SJCRH30 (cell line): ENCODE data around the gene SLFN12. TPM values are rescaled to one million over a fixed set of nuclear protein-coding genes. Genes with fewer than 3 reads are reported as not detected.
"Not testable (repeated sequence)": the region's sequence is repeated elsewhere in the genome, so short reads cannot be mapped to it uniquely, and the experiment has no call there.

Experiments
- DNase-seq, 2 experiments: peaks; one replicate each; pipeline ENCODE4 v3.0.0-alpha.2; 2015 to 2020
- H3K27ac ChIP-seq: fragments of 250-450 bp; sonication (Bioruptor Pico); 2 replicates; pipeline ENCODE4 v1.5.1; 2020; ENCODE audit warnings: mild to moderate bottlenecking, moderate library complexity
- H3K27me3 ChIP-seq: fragments of 250-450 bp; sonication (Bioruptor Pico); 2 replicates; pipeline ENCODE4 v1.5.1; 2020; ENCODE audit warnings: mild to moderate bottlenecking, moderate library complexity
- H3K36me3 ChIP-seq: fragments of 250-450 bp; sonication (Bioruptor Pico); 2 replicates; pipeline ENCODE4 v1.5.1; 2020; ENCODE audit warnings: mild to moderate bottlenecking, moderate library complexity
- H3K4me1 ChIP-seq: fragments of 250-450 bp; sonication (Bioruptor Pico); 2 replicates; pipeline ENCODE4 v1.5.1; 2020; ENCODE audit warnings: mild to moderate bottlenecking, moderate library complexity
- H3K4me3 ChIP-seq: fragments of 250-450 bp; sonication (Bioruptor Pico); 2 replicates; pipeline ENCODE4 v1.5.1; 2020; ENCODE audit warnings: mild to moderate bottlenecking, moderate library complexity
- H3K9me3 ChIP-seq: fragments of 250-450 bp; sonication (Bioruptor Pico); replicated peaks from 2 replicates; pipeline ENCODE4 v1.5.1; 2020; ENCODE audit warnings: mild to moderate bottlenecking, moderate library complexity
- total RNA-seq: library from RNA; depleted of rRNA; stranded (reverse); fragments of >200 nt; shearing (Covaris generic); gene quantifications from 2 replicates; pipeline ENCODE4 v1.2.3, GENCODE V29; 2014; rRNA removed

The SLFN12 gene
- 16.3 and 19.0 TPM in 2 replicates for total RNA-seq

DNA sequence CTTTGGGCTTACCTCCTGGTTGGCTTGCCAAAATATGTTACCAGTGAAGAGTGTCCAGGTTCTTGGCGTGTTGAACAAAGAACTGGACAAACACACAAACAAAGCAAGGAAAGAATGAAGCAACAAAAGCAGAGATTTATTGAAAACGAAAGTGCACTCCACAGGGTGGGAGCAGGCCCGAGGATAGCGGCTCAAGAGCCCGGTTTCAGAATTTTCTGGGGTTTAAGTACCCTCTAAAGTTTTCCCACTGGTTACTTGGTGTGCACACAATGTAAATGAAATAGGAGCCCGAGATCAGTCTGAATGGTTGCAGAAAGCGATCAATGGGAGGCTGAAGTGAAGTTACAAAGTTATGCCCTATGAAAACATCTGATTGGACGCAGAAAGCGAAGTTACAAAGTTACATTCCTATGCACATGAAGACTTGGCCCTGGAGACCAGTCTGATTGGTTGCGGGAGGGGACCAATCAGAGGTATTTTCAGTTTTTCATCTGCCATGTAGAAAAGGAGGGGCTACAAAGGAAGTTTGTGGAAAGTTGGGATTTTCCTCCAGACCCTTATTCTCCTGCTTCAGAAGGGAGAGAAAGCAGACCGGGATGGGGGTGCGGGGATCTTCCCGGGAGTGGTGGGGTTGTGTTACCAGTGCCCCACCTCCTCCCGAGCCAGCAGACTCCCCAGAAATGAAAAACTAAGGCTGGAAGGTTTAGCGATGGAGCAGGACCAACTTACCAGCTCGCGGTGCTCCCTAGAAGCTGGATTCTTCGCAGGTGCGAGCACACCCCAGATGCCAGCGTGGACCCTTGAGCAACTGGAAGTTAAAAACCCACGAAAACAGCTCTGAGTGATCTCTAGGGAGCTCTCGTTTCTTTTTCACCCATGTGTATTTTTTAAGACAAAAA, at the start of gene SLFN12:
Gene SLFN12 (minus strand): TSS at position 325 of the 899 bp plus-strand sequence. CDS start 9,472 bp downstream, outside the sequence.
- Histone ChIP-seq H3K4me1 (peaks cover 10% of the 10 kb centered on the region), H3K36me3 (0 out of 2 replicates have a peak, but pooled peaks cover 5% of the 10 kb centered on the region), H3K27me3 (no peaks in the 10 kb centered on the region), H3K27ac (peak within 1 kb of the TSS; percentile 87), H3K9me3 (no peaks in the 10 kb centered on the region), H3K4me3 (peak within 1 kb of the TSS; percentile 67)
- DNase-seq, result peak; percentile 85 to 94

GRCh38 chr17:35479271-35479670, 47.0 kb upstream of the SLFN12 start:
- Histone ChIP-seq H3K9me3 (no peaks in the 10 kb centered on the region), H3K36me3 (no peaks in the 10 kb centered on the region), H3K4me1 (no peaks in the 10 kb centered on the region), H3K27me3 (no peaks in the 10 kb centered on the region; the same call in 1 of the 2 replicates), H3K4me3 (no peak overlapping the region), H3K27ac (no peak overlapping the region)
- no peak for DNase-seq

DNA sequence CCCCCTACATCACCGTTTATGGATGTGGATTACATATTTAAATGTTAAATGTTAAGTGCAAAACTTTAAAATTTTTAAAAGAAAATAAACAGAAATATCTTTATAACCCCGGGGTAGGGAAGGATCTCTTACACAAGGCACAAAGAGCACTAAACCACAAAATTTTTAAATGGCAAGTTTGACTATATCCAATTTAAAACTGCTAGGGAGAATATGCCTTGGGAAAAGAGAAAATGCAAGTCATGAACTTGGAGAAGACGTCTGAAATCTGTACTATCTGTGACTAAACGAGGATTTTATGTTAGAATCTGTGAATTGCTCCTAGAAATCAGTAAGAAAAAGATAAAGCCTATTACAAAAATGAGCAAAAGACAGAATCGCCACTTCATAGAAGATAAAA, 44.9 kb upstream of the SLFN12 start:
- peaks cover 5% of the 10 kb centered on the region; the same call in 1 of the 2 replicates for H3K9me3 ChIP-seq
- DNase-seq, result no peak
- no peaks in the 10 kb centered on the region for H3K4me1 ChIP-seq
- H3K4me3 ChIP-seq, result no peak overlapping the region
- H3K27me3 ChIP-seq, result no peaks in the 10 kb centered on the region; the same call in 1 of the 2 replicates
- H3K27ac ChIP-seq, result no peak overlapping the region
- no peaks in the 10 kb centered on the region for H3K36me3 ChIP-seq

GRCh38 chr17:35476283-35476820, 44.1 kb upstream of the SLFN12 start:
- Histone ChIP-seq H3K4me3 (no peak overlapping the region), H3K4me1 (no peaks in the 10 kb centered on the region), H3K9me3 (peaks cover 5% of the 10 kb centered on the region; the same call in 1 of the 2 replicates), H3K27ac (no peak overlapping the region), H3K36me3 (no peaks in the 10 kb centered on the region), H3K27me3 (no peaks in the 10 kb centered on the region; the same call in 1 of the 2 replicates)
- DNase-seq, result no peak

DNA sequence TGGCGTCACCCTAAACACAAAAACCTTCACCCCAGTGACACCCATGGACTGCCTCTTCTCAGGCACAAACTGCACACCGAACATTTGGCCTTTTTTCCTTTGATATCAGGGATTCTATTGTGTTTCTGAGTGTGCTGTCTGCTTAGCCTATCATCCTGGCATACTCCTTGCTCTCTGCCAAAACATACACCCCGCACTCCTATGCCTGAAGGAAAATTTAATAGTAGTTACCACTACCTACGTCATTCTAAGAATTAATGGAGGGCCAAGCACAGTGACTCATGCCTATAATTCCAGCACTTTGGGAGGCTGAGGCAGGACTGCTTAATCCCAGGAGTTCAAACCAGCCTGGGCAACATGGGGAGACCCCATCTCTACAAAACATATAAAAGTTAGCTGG, 36.2 kb upstream of the SLFN12 start:
- no peak overlapping the region for H3K4me3 ChIP-seq
- no peaks in the 10 kb centered on the region for H3K4me1 ChIP-seq
- no peak for DNase-seq
- no peaks in the 10 kb centered on the region for H3K36me3 ChIP-seq
- no peaks in the 10 kb centered on the region; the same call in 1 of the 2 replicates for H3K27me3 ChIP-seq
- no peak overlapping the region for H3K27ac ChIP-seq
- H3K9me3 ChIP-seq, result peaks cover 5% of the 10 kb centered on the region; the same call in 1 of the 2 replicates

- no peaks in the 10 kb centered on the region for H3K4me1 ChIP-seq
- no peak overlapping the region for H3K4me3 ChIP-seq
- peaks cover 2% of the 10 kb centered on the region; the same call in 1 of the 2 replicates for H3K27me3 ChIP-seq
- no peaks in the 10 kb centered on the region for H3K36me3 ChIP-seq
- H3K9me3 ChIP-seq, result peaks cover 5% of the 10 kb centered on the region; the same call in 1 of the 2 replicates
- DNase-seq, result no peak
- no peak overlapping the region for H3K27ac ChIP-seq
Observed at GRCh38 chr17:35467824-35468223, 35.5 kb upstream of the SLFN12 start.

- H3K9me3 ChIP-seq, result no peaks in the 10 kb centered on the region; the same call in 1 of the 2 replicates
- no peak for DNase-seq
- 0 out of 2 replicates have a peak, but pooled peaks cover 5% of the 10 kb centered on the region for H3K27me3 ChIP-seq
- no peaks in the 10 kb centered on the region for H3K36me3 ChIP-seq
- H3K27ac ChIP-seq, result no peak overlapping the region
- H3K4me3 ChIP-seq, result no peak overlapping the region
- no peaks in the 10 kb centered on the region for H3K4me1 ChIP-seq
Observed at GRCh38 chr17:35460354-35460851, 28.1 kb upstream of the SLFN12 start.

GRCh38 chr17:35454035-35454434, 21.7 kb upstream of the SLFN12 start:
- H3K4me1 ChIP-seq, result not testable (repeated sequence)

GRCh38 chr17:35453171-35453570, 20.9 kb upstream of the SLFN12 start:
- Histone ChIP-seq H3K27ac (no peak overlapping the region), H3K27me3 (no peaks in the 10 kb centered on the region), H3K4me1 (no peaks in the 10 kb centered on the region), H3K9me3 (no peaks in the 10 kb centered on the region; the same call in 1 of the 2 replicates), H3K36me3 (no peaks in the 10 kb centered on the region), H3K4me3 (no peak overlapping the region)
- DNase-seq, result no peak

More at GRCh38 chr17:35454035-35454434, 21.7 kb upstream of the SLFN12 start:
- H3K36me3 ChIP-seq, H3K4me3 ChIP-seq, H3K9me3 ChIP-seq, H3K27me3 ChIP-seq, H3K27ac ChIP-seq, DNase-seq: not testable (repeated sequence)

GRCh38 chr17:35449371-35449931, 17.2 kb upstream of the SLFN12 start:
- Histone ChIP-seq H3K4me3 (no peak overlapping the region), H3K27me3 (no peaks in the 10 kb centered on the region), H3K4me1 (peaks cover 9% of the 10 kb centered on the region)

GRCh38 chr17:35448899-35449227, 16.6 kb upstream of the SLFN12 start:
- no peak overlapping the region for H3K27ac ChIP-seq
- no peak overlapping the region for H3K4me3 ChIP-seq
- H3K4me1 ChIP-seq, result peaks cover 9% of the 10 kb centered on the region
- H3K27me3 ChIP-seq, result no peaks in the 10 kb centered on the region
- no peaks in the 10 kb centered on the region for H3K36me3 ChIP-seq
- no peaks in the 10 kb centered on the region for H3K9me3 ChIP-seq
- DNase-seq, result no peak

More at GRCh38 chr17:35449371-35449931, 17.2 kb upstream of the SLFN12 start:
- DNase-seq, result no peak
- H3K36me3 ChIP-seq, result no peaks in the 10 kb centered on the region
- no peak overlapping the region for H3K27ac ChIP-seq
- no peaks in the 10 kb centered on the region for H3K9me3 ChIP-seq

DNA sequence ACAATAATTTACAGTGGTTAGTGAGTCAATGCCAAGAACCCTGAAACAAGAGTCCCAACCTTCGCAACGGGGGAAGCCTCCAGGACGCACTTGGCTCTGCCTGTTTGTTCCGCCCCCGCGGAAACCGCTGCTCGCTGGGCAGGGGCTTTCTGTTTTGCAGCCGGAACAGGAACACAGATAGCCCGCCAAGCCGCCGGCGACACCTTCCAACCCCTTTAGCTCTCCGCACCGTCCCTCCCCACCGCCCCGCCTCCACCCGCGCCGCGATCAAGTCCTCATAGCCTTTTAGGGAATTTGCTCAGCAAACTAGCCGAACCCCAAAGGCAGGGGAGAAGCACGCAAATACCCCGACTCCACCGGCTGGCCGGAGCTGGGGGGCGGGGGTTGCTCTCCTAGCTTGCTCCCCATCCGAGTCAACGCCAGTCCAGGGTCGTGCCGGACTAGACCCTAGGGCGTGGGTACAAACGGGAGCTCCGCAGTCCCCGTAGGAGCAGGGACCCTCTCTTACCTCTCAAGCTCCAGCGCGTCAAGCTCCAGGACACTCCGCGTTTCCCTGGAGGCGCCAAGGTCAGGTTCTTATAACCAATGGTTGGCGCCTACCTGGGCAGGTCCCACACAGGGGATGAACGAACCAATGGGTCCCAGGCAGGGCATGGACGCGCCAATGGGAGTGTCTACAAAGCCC, 16.1 kb upstream of the SLFN12 start, which contains the start of gene SLFN13:
Gene SLFN13 (minus strand): TSS at position 553 of the 685 bp plus-strand sequence. CDS start 3,086 bp downstream, outside the sequence.
- DNase-seq, result no peak
- H3K9me3 ChIP-seq, result no peaks in the 10 kb centered on the region
- H3K36me3 ChIP-seq, result no peaks in the 10 kb centered on the region
- no peaks in the 10 kb centered on the region for H3K27me3 ChIP-seq
- peaks cover 9% of the 10 kb centered on the region for H3K4me1 ChIP-seq
- no peak within 1 kb of the TSS for H3K27ac ChIP-seq
- no peak within 1 kb of the TSS for H3K4me3 ChIP-seq

GRCh38 chr17:35447499-35447898, 15.2 kb upstream of the SLFN12 start:
- Histone ChIP-seq H3K27me3 (peaks cover 3% of the 10 kb centered on the region; the same call in 1 of the 2 replicates), H3K4me3 (no peak overlapping the region), H3K4me1 (peaks cover 9% of the 10 kb centered on the region), H3K27ac (peak overlapping the region; percentile 4; the same call in 1 of the 2 replicates), H3K9me3 (no peaks in the 10 kb centered on the region; the same call in 1 of the 2 replicates), H3K36me3 (no peaks in the 10 kb centered on the region)
- peak; percentile 41 to 74 for DNase-seq

DNA sequence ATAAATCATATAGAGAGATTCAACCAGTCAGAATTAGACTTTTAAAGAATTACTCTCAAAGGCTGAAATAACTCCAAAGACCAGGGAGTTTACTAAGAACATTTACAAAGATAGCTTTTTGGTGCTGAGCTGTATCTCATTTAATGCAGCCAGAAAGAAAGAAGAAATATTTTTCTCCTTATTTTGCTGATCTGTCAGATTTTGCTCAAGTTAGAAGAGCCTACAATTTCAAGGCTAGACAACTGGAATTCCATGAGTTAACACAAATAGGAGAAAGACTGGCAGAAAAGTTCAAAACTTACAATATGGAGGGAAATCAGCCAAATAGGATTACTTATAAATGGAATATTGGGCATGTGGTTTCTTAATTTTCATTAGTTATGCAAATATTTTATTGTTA, 6.1 kb upstream of the SLFN12 start:
- no peaks in the 10 kb centered on the region; the same call in 1 of the 2 replicates for H3K9me3 ChIP-seq

More for the DNA sequence above, 6.1 kb upstream of the SLFN12 start:
- no peak for DNase-seq
- no peak overlapping the region for H3K27ac ChIP-seq
- no peaks in the 10 kb centered on the region for H3K36me3 ChIP-seq
- H3K4me3 ChIP-seq, result no peak overlapping the region
- peaks cover 10% of the 10 kb centered on the region for H3K4me1 ChIP-seq
- H3K27me3 ChIP-seq, result peaks cover 9% of the 10 kb centered on the region; the same call in 1 of the 2 replicates
